ES-I3 (cell line): ENCODE measurements around the gene SIRPA.

Source experiments
- H3K36me3 ChIP-seq: 2 replicates; pipeline ENCODE4 v1.6.1; 2013; ENCODE audit warnings: mild to moderate bottlenecking, low read length, control low read depth, moderate library complexity; ENCODE audit not compliant: insufficient read depth
- H3K4me1 ChIP-seq: 2 replicates; pipeline ENCODE4 v1.6.1; 2013; ENCODE audit warnings: mild to moderate bottlenecking, control low read depth, low read length; ENCODE audit not compliant: insufficient read depth
- H3K9ac ChIP-seq: 2 replicates; pipeline ENCODE4 v1.6.1; 2013; ENCODE audit warnings: low read depth, mild to moderate bottlenecking, low read length, moderate library complexity
- H3K9me3 ChIP-seq: 2 replicates; pipeline ENCODE4 v1.6.1; 2013; ENCODE audit warnings: mild to moderate bottlenecking, low read length, moderate library complexity; ENCODE audit not compliant: control insufficient read depth, insufficient read depth

SIRPA gene

GRCh38 chr20:1875762-1876161 lies 19.4 kb upstream of the SIRPA start:
- Histone ChIP-seq H3K4me1 (no peaks in the 10 kb centered on the region; the same call in 1 of the 2 replicates), H3K9ac (no peak overlapping the region), H3K9me3 (no peaks in the 10 kb centered on the region), H3K36me3 (no peaks in the 10 kb centered on the region)

GRCh38 chr20:1876217-1876921 lies 18.8 kb upstream of the SIRPA start:
- peaks cover 1% of the 10 kb centered on the region; the same call in 1 of the 2 replicates for H3K4me1 ChIP-seq
- H3K36me3 ChIP-seq, result no peaks in the 10 kb centered on the region
- no peaks in the 10 kb centered on the region for H3K9me3 ChIP-seq
- no peak overlapping the region for H3K9ac ChIP-seq

- H3K9ac ChIP-seq, result no peak overlapping the region
- H3K4me1 ChIP-seq, result peaks cover 7% of the 10 kb centered on the region; the same call in 1 of the 2 replicates
- H3K9me3 ChIP-seq, result no peaks in the 10 kb centered on the region
- no peaks in the 10 kb centered on the region for H3K36me3 ChIP-seq
Observed at GRCh38 chr20:1876975-1877608, 18.1 kb upstream of the SIRPA start.

GRCh38 chr20:1877609-1878200 lies 17.5 kb upstream of the SIRPA start:
- H3K4me1 ChIP-seq, result peaks cover 7% of the 10 kb centered on the region; the same call in 1 of the 2 replicates
- H3K36me3 ChIP-seq, result no peaks in the 10 kb centered on the region

GRCh38 chr20:1879369-1879768 lies 15.8 kb upstream of the SIRPA start:
- Histone ChIP-seq H3K36me3 (no peaks in the 10 kb centered on the region), H3K4me1 (peaks cover 7% of the 10 kb centered on the region; the same call in 1 of the 2 replicates), H3K9ac (no peak overlapping the region), H3K9me3 (no peaks in the 10 kb centered on the region)

More at GRCh38 chr20:1877609-1878200, 17.5 kb upstream of the SIRPA start:
- Histone ChIP-seq H3K9me3 (no peaks in the 10 kb centered on the region), H3K9ac (no peak overlapping the region)

GRCh38 chr20:1879934-1880333 lies 15.3 kb upstream of the SIRPA start:
- Histone ChIP-seq H3K4me1 (peaks cover 7% of the 10 kb centered on the region; the same call in 1 of the 2 replicates), H3K9ac (no peak overlapping the region)

GRCh38 chr20:1880529-1881239 lies 14.5 kb upstream of the SIRPA start:
- no peaks in the 10 kb centered on the region for H3K9me3 ChIP-seq
- H3K9ac ChIP-seq, result no peak overlapping the region
- no peaks in the 10 kb centered on the region for H3K36me3 ChIP-seq
- peaks cover 7% of the 10 kb centered on the region; the same call in 1 of the 2 replicates for H3K4me1 ChIP-seq

More at GRCh38 chr20:1879934-1880333, 15.3 kb upstream of the SIRPA start:
- H3K36me3 ChIP-seq, result no peaks in the 10 kb centered on the region
- no peaks in the 10 kb centered on the region for H3K9me3 ChIP-seq

- H3K9ac ChIP-seq, result no peak overlapping the region
- H3K9me3 ChIP-seq, result no peaks in the 10 kb centered on the region
- no peaks in the 10 kb centered on the region for H3K36me3 ChIP-seq
- H3K4me1 ChIP-seq, result peaks cover 7% of the 10 kb centered on the region; the same call in 1 of the 2 replicates
Observed at GRCh38 chr20:1881240-1881835, 13.9 kb upstream of the SIRPA start.

- no peaks in the 10 kb centered on the region for H3K9me3 ChIP-seq
- peaks cover 7% of the 10 kb centered on the region; the same call in 1 of the 2 replicates for H3K4me1 ChIP-seq
- H3K36me3 ChIP-seq, result no peaks in the 10 kb centered on the region
- no peak overlapping the region for H3K9ac ChIP-seq
Observed at GRCh38 chr20:1882026-1882425, 13.2 kb upstream of the SIRPA start.

- no peaks in the 10 kb centered on the region for H3K9me3 ChIP-seq
- peaks cover 9% of the 10 kb centered on the region; the same call in 1 of the 2 replicates for H3K4me1 ChIP-seq
- H3K9ac ChIP-seq, result no peak overlapping the region
- H3K36me3 ChIP-seq, result no peaks in the 10 kb centered on the region
Observed at GRCh38 chr20:1883986-1884385, 11.2 kb upstream of the SIRPA start.

GRCh38 chr20:1885254-1885653 lies 10.0 kb upstream of the SIRPA start:
- H3K4me1 ChIP-seq, result peaks cover 10% of the 10 kb centered on the region; the same call in 1 of the 2 replicates
- H3K9me3 ChIP-seq, result no peaks in the 10 kb centered on the region
- no peak overlapping the region for H3K9ac ChIP-seq
- H3K36me3 ChIP-seq, result no peaks in the 10 kb centered on the region

GRCh38 chr20:1885940-1886693 lies 9.1 kb upstream of the SIRPA start:
- Histone ChIP-seq H3K9me3 (no peaks in the 10 kb centered on the region), H3K36me3 (no peaks in the 10 kb centered on the region)

GRCh38 chr20:1887321-1887720 lies 7.9 kb upstream of the SIRPA start:
- H3K36me3 ChIP-seq, result no peaks in the 10 kb centered on the region
- H3K9ac ChIP-seq, result no peak overlapping the region
- peaks cover 3% of the 10 kb centered on the region; the same call in 1 of the 2 replicates for H3K4me1 ChIP-seq
- H3K9me3 ChIP-seq, result no peaks in the 10 kb centered on the region

More at GRCh38 chr20:1885940-1886693, 9.1 kb upstream of the SIRPA start:
- Histone ChIP-seq H3K9ac (no peak overlapping the region), H3K4me1 (peaks cover 10% of the 10 kb centered on the region; the same call in 1 of the 2 replicates)
